LNCaP clone FGC (cell line): ENCODE results near the gene SMKR1.
"Not testable (repeated sequence)": the region's sequence is repeated elsewhere in the genome, so short reads cannot be mapped to it uniquely, and the experiment has no call there.

ENCODE experiments used
- DNase-seq: peaks from one replicate; pipeline ENCODE4 v3.0.0-alpha.2; 2011; ENCODE audit warnings: low read depth
- H3K4me3 ChIP-seq: 2 replicates; pipeline ENCODE4 v1.5.1; 2011; ENCODE audit warnings: mild to moderate bottlenecking, low read depth, low read length, control low read depth
- CTCF ChIP-seq: IDR thresholded peaks from 2 replicates; pipeline ENCODE4 v1.5.1; 2012; ENCODE audit warnings: mild to moderate bottlenecking; ENCODE audit not compliant: control insufficient read depth, insufficient read depth; ENCODE audit errors: extremely low read depth

SMKR1 gene

GRCh38 chr7:129468547-129468946, 33.8 kb upstream of the SMKR1 start:
- DNase-seq, result no peak
- no peak for TF ChIP-seq CTCF

GRCh38 chr7:129469930-129470329, 32.4 kb upstream of the SMKR1 start:
- DNase-seq, result no peak
- TF ChIP-seq CTCF, result no peak
- no peak overlapping the region for H3K4me3 ChIP-seq

More at GRCh38 chr7:129468547-129468946, 33.8 kb upstream of the SMKR1 start:
- no peak overlapping the region for H3K4me3 ChIP-seq

GRCh38 chr7:129470411-129470810, 31.9 kb upstream of the SMKR1 start:
- no peak for DNase-seq
- no peak overlapping the region for H3K4me3 ChIP-seq
- no peak for TF ChIP-seq CTCF

- H3K4me3 ChIP-seq, result no peak overlapping the region
- DNase-seq, result no peak
- no peak for TF ChIP-seq CTCF
Measured at GRCh38 chr7:129471402-129471827, 30.9 kb upstream of the SMKR1 start.

GRCh38 chr7:129475931-129476330, 26.4 kb upstream of the SMKR1 start:
- DNase-seq, H3K4me3 ChIP-seq: not testable (repeated sequence)

GRCh38 chr7:129476398-129476797, 25.9 kb upstream of the SMKR1 start:
- DNase-seq, H3K4me3 ChIP-seq: not testable (repeated sequence)

GRCh38 chr7:129479831-129480230, 22.5 kb upstream of the SMKR1 start:
- H3K4me3 ChIP-seq, result no peak overlapping the region
- no peak for DNase-seq
- TF ChIP-seq CTCF, result no peak

- TF ChIP-seq CTCF, result no peak
- H3K4me3 ChIP-seq, result no peak overlapping the region
- DNase-seq, result no peak
Measured at GRCh38 chr7:129480674-129481363, 21.5 kb upstream of the SMKR1 start.

- not testable (repeated sequence) for DNase-seq, H3K4me3 ChIP-seq
Measured at GRCh38 chr7:129481376-129481775, 21.0 kb upstream of the SMKR1 start.
